GM18951 (cell line): ENCODE measurements around the gene H6PD.

Experiments
- POLR2A ChIP-seq: IDR thresholded peaks from 4 replicates; pipeline ENCODE4 v1.6.1; 2011; ENCODE audit warnings: mild to moderate bottlenecking; ENCODE audit not compliant: insufficient read length, insufficient read depth; ENCODE audit errors: extremely low read depth
- in situ Hi-C: fragments of 300-500 bp; cut with MboI; formaldehyde crosslinking; loops from one replicate; pipeline ENCODE4 v1.12.0; 2022; ENCODE audit warnings: low sequenced_read_pairs, mixed read lengths, inconsistent platforms; ENCODE audit not compliant: unreplicated experiment

The H6PD gene

GRCh38 chr1:9315411-9316079 is 81.0 kb downstream of the H6PD start:
- in situ Hi-C loops = no loop called here

GRCh38 chr1:9316080-9316444 is 81.5 kb downstream of the H6PD start:
- in situ Hi-C loops = no loop called here

More at GRCh38 chr1:9315411-9316079, 81.0 kb downstream of the H6PD start:
- no peak for TF ChIP-seq POLR2A

GRCh38 chr1:9316512-9316911 is 81.9 kb downstream of the H6PD start:
- no peak for TF ChIP-seq POLR2A
- in situ Hi-C loops = no loop called here

More at GRCh38 chr1:9316080-9316444, 81.5 kb downstream of the H6PD start:
- no peak for TF ChIP-seq POLR2A

- TF ChIP-seq POLR2A = no peak
- in situ Hi-C loops = no loop called here
Observed at GRCh38 chr1:9317072-9317471, 82.5 kb downstream of the H6PD start.

GRCh38 chr1:9317591-9318417 is 83.2 kb downstream of the H6PD start:
- no peak for TF ChIP-seq POLR2A

GRCh38 chr1:9319208-9319788 is 84.7 kb downstream of the H6PD start:
- in situ Hi-C loops = no loop called here
- TF ChIP-seq POLR2A = no peak

More at GRCh38 chr1:9317591-9318417, 83.2 kb downstream of the H6PD start:
- in situ Hi-C loops = no loop called here

- TF ChIP-seq POLR2A = no peak
- in situ Hi-C loops = no loop called here
Observed at GRCh38 chr1:9319789-9320519, 85.4 kb downstream of the H6PD start.
